ENCODE results near the gene NOP53. TPM values are rescaled to one million over a fixed set of nuclear protein-coding genes. Genes with fewer than 3 reads are reported as not detected.

The NOP53 gene
- total and polyA plus RNA-seq, 2 of the 13 experiments (the other 11 are each of a cell fraction or from before 2014, with no cell fraction given) = 53.9 to 141 TPM

GRCh38 chr19:47745010-47745901 lies at the start of gene NOP53 (continued):
- TF ChIP-seq RERE (CRISPR knock-in tag; IDR thresholded peaks at IDR 0.05; ENCODE audit: low read depth) = no peak
- TF ChIP-seq CREB3 (CRISPR knock-in tag; IDR thresholded peaks at IDR 0.05) = no peak
- no peak for TF ChIP-seq ZNF460 (CRISPR knock-in tag; IDR thresholded peaks at IDR 0.05; ENCODE audit: borderline replicate concordance)
- TF ChIP-seq ZNF333 (CRISPR knock-in tag; IDR thresholded peaks at IDR 0.05; ENCODE audit: borderline replicate concordance) = no peak
- no peak for TF ChIP-seq ZBTB3 (CRISPR knock-in tag; IDR thresholded peaks at IDR 0.05; ENCODE audit: borderline replicate concordance, low read depth)
- 0 out of 2 replicates have a peak, but pooled peaks have one; percentile 37 for TF ChIP-seq RNF2 (conservative IDR thresholded peaks at IDR 0.05; ENCODE audit: low read depth)
- peak; percentile 62; the same call in 1 of the 2 replicates for TF ChIP-seq ZNF274 (CRISPR knock-in tag; IDR thresholded peaks at IDR 0.05)
- no peak for TF ChIP-seq HNF4A (CRISPR knock-in tag; IDR thresholded peaks at IDR 0.05)
- no peak for TF ChIP-seq ZNF232 (CRISPR knock-in tag; IDR thresholded peaks at IDR 0.05; ENCODE audit: borderline replicate concordance)
- no peak for TF ChIP-seq FOXM1 (CRISPR knock-in tag; IDR thresholded peaks at IDR 0.05)
- no peak for TF ChIP-seq ATF4 (CRISPR knock-in tag; IDR thresholded peaks at IDR 0.05)
- no peak; the same call in 1 of the 2 replicates for TF ChIP-seq RFX5 (IDR thresholded peaks at IDR 0.05; ENCODE audit: low read depth, low read length)
- peak; percentile 91; the same call in 1 of the 2 replicates for TF ChIP-seq FOXK1 (CRISPR knock-in tag; IDR thresholded peaks at IDR 0.05; ENCODE audit: borderline replicate concordance, low read depth)
- no peak for TF ChIP-seq PHB2 (IDR thresholded peaks at IDR 0.05; ENCODE audit: partially characterized antibody)
- TF ChIP-seq ATF7-NPFF (CRISPR knock-in tag; IDR thresholded peaks at IDR 0.05; ENCODE audit: low read depth) = 0 out of 2 replicates have a peak, but pooled peaks have one; percentile 20
- TF ChIP-seq NR3C1 (CRISPR knock-in tag; IDR thresholded peaks at IDR 0.05) = no peak
- 0 out of 2 replicates have a peak, but pooled peaks have one; percentile 56 for TF ChIP-seq MED13 (CRISPR knock-in tag; IDR thresholded peaks at IDR 0.05)
- no peak for TF ChIP-seq ZNF777 (CRISPR knock-in tag; IDR thresholded peaks at IDR 0.05)
- peak; percentile 59 for TF ChIP-seq PHF21A (CRISPR knock-in tag; IDR thresholded peaks at IDR 0.05)
- peak; percentile 93 for TF ChIP-seq CREB1 (IDR thresholded peaks at IDR 0.05)
- peak; percentile 99 for TF ChIP-seq CREB1 (CRISPR knock-in tag; IDR thresholded peaks at IDR 0.05)
- TF ChIP-seq ZNF335 (CRISPR knock-in tag; IDR thresholded peaks at IDR 0.05) = peak; percentile 76
- no peak for TF ChIP-seq HNRNPK (IDR thresholded peaks at IDR 0.05; ENCODE audit: low read depth, low read length, poor library complexity, severe bottlenecking)
